ENCODE results near the gene KLRB1. TPM values are rescaled to one million over a fixed set of nuclear protein-coding genes. Genes with fewer than 3 reads are reported as not detected.
"Not testable (repeated sequence)": the region's sequence is repeated elsewhere in the genome, so short reads cannot be mapped to it uniquely, and the experiment has no call there.

KLRB1 gene
- total RNA-seq, 1 donor from 2014 or later: not detected

DNA sequence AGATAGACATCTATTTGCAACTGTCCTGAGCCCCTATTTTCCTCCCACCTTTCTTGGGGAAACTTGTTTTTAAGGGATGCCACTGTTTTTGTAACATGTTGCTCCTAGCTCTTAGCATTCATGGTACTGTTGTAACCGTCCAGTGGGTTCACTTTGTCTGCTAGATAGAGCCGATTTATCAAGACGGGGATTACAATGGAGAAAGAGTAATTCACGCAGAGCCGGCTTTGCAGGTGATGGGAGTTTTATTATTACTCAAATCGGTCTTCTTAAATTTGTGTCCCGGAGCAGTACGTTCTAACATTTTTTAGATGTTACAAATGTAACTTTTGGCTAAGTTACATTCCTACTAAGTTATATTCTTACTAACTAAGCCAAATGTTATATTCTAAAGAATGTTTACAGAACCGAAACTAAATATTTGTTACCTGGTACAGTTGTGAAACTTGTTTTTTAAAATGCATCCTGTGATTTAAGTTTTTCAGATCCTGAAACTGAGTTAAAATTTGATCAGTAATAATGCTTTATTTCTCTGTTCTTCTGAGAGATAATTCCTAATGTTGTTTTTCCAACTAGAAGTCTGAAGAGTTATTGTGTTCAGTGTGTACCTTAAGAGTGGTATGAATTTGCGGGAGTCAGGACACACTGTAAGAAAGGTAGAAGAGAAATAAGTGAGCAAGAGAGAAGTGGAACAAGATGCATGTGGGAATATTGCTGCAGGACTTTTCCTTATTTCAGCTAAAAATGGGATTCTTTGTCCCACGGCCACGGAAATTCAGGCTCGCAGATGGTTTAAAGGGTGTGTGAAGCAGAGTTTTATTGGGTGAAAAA, 41.2 kb upstream of the KLRB1 start:
- CTCF ChIA-PET: interaction anchor here (0.8 to 2.2 kb wide), 7 partner anchors 15 to 81 kb away, joined by 3 to 18 read pairs (median 4); partner anchors contain the start of gene CLEC2D
- intact Hi-C loops (cut with micrococcal nuclease): loop anchor here (1.0 to 5.0 kb wide), 10 partner anchors 15 to 218 kb away; partner anchors contain the start of genes CLEC2B and CLEC2D
- Mint-ChIP-seq H3K4me1 (peaks cover 69% of the 10 kb centered on the region), H3K9me3 (peaks cover 11% of the 10 kb centered on the region), H3K27me3 (no peaks in the 10 kb centered on the region), H3K36me3 (ENCODE audit: low read depth) (peaks cover 45% of the 10 kb centered on the region), H3K27ac (peak overlapping the region; percentile 98), H3K4me3 (peak overlapping the region; percentile 89)
- ATAC-seq (ENCODE audit: low read depth): no peak
- TF ChIP-seq, protein P1, sequence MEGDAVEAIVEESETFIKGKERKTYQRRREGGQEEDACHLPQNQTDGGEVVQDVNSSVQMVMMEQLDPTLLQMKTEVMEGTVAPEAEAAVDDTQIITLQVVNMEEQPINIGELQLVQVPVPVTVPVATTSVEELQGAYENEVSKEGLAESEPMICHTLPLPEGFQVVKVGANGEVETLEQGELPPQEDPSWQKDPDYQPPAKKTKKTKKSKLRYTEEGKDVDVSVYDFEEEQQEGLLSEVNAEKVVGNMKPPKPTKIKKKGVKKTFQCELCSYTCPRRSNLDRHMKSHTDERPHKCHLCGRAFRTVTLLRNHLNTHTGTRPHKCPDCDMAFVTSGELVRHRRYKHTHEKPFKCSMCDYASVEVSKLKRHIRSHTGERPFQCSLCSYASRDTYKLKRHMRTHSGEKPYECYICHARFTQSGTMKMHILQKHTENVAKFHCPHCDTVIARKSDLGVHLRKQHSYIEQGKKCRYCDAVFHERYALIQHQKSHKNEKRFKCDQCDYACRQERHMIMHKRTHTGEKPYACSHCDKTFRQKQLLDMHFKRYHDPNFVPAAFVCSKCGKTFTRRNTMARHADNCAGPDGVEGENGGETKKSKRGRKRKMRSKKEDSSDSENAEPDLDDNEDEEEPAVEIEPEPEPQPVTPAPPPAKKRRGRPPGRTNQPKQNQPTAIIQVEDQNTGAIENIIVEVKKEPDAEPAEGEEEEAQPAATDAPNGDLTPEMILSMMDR (IDR thresholded peaks at IDR 0.05): no peak
- POLR2A ChIA-PET: interaction anchor here (1.0 to 16.9 kb wide), 33 partner anchors 8 to 219 kb away, joined by 3 to 833 read pairs (median 15); partner anchors contain the start of genes CD69, CLEC2D and CLECL1
- DNase-seq: no peak

DNA sequence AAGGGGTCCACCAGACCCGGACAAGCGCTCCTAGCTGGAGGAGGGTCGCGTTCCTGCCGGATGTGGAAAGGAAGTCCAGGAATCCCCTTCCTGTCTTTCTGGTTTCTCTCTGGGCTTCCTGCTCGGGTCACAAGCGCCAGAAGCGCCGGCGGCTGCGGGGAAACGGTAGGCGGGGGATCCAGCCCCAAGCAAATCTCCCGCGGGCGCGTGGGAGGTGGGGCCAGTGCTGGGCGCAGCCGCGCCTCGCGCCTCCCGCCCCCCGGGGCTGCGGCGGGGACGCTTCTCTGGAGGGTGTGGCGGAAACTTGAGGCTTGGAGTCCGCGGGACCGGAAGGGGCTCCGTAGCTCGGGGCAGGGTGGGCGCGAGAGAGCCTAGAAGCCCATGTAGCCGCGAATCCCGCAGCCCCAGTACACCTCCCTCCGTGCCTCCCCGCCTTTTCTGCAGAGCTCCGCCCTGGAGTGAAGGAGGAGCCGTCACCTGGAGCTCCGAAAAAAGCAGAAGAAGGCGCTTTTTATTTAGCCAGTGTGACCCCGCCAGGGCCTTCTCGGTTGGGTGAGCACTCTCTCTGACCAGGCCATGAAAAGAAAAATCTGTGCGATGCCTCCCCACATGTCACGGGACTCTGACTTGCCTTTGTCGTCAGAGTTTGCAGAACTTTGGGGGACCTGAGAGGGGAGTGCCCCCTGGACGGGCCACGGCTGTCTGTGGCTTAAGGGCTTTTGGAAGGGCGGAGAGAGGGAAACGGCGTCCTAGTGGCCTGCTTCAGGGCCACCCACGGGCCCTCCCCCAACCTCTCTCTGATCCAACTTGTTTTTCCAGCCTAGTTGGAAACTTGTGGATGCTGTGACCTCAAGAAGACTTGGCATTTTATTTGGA, 40.3 kb upstream of the KLRB1 start:
- peak overlapping the region; percentile 98 for H3K27ac Mint-ChIP-seq
- TF ChIP-seq, protein P1 (IDR thresholded peaks at IDR 0.05): no peak
- intact Hi-C loops (cut with micrococcal nuclease): loop anchor here (1.0 to 5.0 kb wide), 10 partner anchors 14 to 219 kb away; partner anchors contain the start of genes CLEC2B and CLEC2D
- POLR2A ChIA-PET: interaction anchor here (0.8 to 16.9 kb wide), 39 partner anchors 9 to 223 kb away, joined by 3 to 833 read pairs (median 9); partner anchors contain the start of genes CD69, CLEC2D and CLECL1
- peaks cover 9% of the 10 kb centered on the region for H3K9me3 Mint-ChIP-seq
- peaks cover 68% of the 10 kb centered on the region for H3K4me1 Mint-ChIP-seq
- DNase-seq: peak; percentile 88
- no peaks in the 10 kb centered on the region for H3K27me3 Mint-ChIP-seq
- H3K4me3 Mint-ChIP-seq: peak overlapping the region; percentile 89
- H3K36me3 Mint-ChIP-seq (ENCODE audit: low read depth): peaks cover 36% of the 10 kb centered on the region
- CTCF ChIA-PET: interaction anchor here (0.8 to 2.2 kb wide), 12 partner anchors 13 to 99 kb away, joined by 3 to 18 read pairs (median 4); partner anchors contain the start of gene CLEC2D
- ATAC-seq (ENCODE audit: low read depth): peak; percentile 74

DNA sequence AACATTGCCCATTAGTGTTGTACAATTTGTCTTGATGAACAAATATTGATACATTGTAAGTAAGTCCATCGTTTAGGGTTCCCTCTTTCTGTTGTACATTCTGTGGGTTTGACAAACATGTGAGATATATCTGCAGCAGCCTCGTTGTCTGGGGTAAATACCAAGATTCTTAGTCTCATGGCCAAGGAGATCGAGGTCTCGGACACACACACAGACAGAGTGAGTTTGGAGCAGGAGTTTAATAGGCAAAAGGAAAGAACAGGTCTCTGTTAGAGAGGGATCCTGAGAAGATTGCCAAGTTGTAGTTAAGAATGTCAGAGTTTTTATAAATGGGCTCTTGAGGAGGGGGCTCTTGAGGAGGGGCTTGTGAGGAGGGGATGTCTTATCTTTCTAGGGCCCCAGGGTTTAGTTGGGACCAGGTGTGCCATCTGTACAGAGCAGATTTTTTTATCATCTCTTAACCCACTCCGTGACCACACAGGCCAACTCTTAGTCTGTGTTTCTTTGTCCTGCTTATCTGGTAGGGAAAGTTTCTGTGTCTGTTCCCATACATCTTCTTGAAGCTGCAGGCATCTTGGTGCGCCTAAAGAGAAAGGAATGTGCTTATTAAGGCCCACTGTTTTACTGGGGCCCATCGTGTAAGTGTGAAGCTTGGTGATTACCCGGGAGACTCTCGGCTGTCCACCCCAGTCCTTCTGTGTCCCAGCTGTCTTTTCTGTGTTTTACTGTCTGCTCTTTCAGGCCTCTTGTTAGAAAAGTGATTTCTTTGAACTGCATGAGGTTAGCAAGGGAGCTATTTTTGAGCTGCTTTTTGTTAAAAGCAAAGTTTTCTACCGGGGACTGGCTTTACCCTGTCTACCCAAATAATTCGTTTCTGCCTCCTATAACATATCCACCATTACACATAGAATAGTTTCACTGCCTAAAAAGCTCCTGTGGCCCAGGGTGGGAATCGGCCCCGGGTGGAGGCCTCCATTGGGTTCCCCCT, 39.4 kb upstream of the KLRB1 start:
- ChIA-PET CTCF (interaction anchor here (0.8 to 2.2 kb wide), 10 partner anchors 12 to 100 kb away, joined by 3 to 18 read pairs (median 6); partner anchors contain the start of gene CLEC2D), POLR2A (interaction anchor here (1.0 to 16.9 kb wide), 31 partner anchors 10 to 224 kb away, joined by 3 to 833 read pairs (median 15); partner anchors contain the start of genes CD69, CLEC2D and CLECL1)
- no peaks in the 10 kb centered on the region for H3K27me3 Mint-ChIP-seq
- TF ChIP-seq, protein P1 (IDR thresholded peaks at IDR 0.05): no peak
- peaks cover 67% of the 10 kb centered on the region for H3K4me1 Mint-ChIP-seq
- H3K27ac Mint-ChIP-seq: peak overlapping the region; percentile 98
- H3K4me3 Mint-ChIP-seq: peak overlapping the region; percentile 89
- peaks cover 8% of the 10 kb centered on the region for H3K9me3 Mint-ChIP-seq
- H3K36me3 Mint-ChIP-seq (ENCODE audit: low read depth): peaks cover 32% of the 10 kb centered on the region
- no peak for DNase-seq
- ATAC-seq (ENCODE audit: low read depth): peak; percentile 0
- intact Hi-C loops (cut with micrococcal nuclease): loop anchor here (5.0 kb wide), 2 partner anchors 35 to 220 kb away; partner anchors contain the start of gene CLEC2B

DNA sequence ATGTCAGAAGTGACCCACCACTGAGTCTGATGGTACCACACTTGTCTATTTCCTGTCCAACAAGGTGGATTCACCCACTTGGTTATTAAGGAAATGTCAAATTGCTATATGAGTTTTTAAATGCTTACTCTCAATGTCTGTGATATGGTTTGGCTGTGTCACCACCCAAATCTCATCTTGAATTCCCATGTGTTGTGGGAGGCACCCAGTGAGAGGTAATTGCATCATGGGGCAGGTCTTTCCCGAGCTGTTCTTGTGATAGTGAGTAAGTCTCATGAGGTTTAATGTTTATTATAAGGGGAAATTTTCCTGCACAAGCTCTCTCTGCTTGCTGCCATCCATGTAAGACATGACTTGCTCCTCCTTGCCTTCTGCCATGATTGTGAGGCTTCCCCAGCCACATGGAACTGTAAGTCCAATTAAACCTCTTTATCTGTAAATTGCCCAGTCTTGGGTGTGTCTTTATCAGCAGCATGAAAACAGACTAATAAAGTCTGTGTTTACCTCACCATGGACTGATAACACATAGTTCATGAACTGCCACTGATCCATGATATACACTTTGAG, 37.4 kb upstream of the KLRB1 start:
- H3K27me3 Mint-ChIP-seq; CTCF ChIA-PET; H3K9me3 Mint-ChIP-seq; DNase-seq; ATAC-seq (ENCODE audit: low read depth): not testable (repeated sequence)
- POLR2A ChIA-PET: interaction anchor here (0.6 to 16.9 kb wide), 4 partner anchors 23 to 98 kb away, joined by 3 to 833 read pairs (median 4); partner anchors contain the start of gene CLEC2D
- peaks cover 54% of the 10 kb centered on the region for H3K4me1 Mint-ChIP-seq
- H3K4me3 Mint-ChIP-seq: peak overlapping the region; percentile 69
- peak overlapping the region; percentile 85 for H3K27ac Mint-ChIP-seq
- intact Hi-C loops (cut with micrococcal nuclease): loop anchor here (5.0 kb wide), 2 partner anchors 37 to 222 kb away; partner anchors contain the start of gene CLEC2B
- H3K36me3 Mint-ChIP-seq (ENCODE audit: low read depth): peaks cover 22% of the 10 kb centered on the region
